Memory B cell (primary cell): ENCODE measurements around the gene COPS7B.

Experiments
- ATAC-seq: fragments of 150-1000 bp; cut with Tn5 transposase; 2 replicates; pipeline ENCODE4 v1.10.0; 2021; ENCODE audit warnings: low read depth, mild to moderate bottlenecking, moderate library complexity
- DNase-seq, 2 donors: peaks; one replicate each; pipeline ENCODE4 v3.0.0; 2022; ENCODE audit warnings: low spot score in 2 of 2
- H3K27ac Mint-ChIP-seq: one replicate; pipeline ENCODE4 v1.8.0; 2022; ENCODE audit warnings: mild to moderate bottlenecking, moderate library complexity, mixed read lengths
- H3K27me3 Mint-ChIP-seq: one replicate; pipeline ENCODE4 v1.8.0; 2022; ENCODE audit warnings: mixed read lengths
- H3K36me3 Mint-ChIP-seq: one replicate; pipeline ENCODE4 v1.8.0; 2022; ENCODE audit warnings: mild to moderate bottlenecking, mixed read lengths
- H3K4me1 Mint-ChIP-seq: one replicate; pipeline ENCODE4 v1.8.0; 2022; ENCODE audit warnings: mixed read lengths
- H3K4me3 Mint-ChIP-seq: one replicate; pipeline ENCODE4 v1.8.0; 2022; ENCODE audit warnings: mild to moderate bottlenecking, moderate library complexity, mixed read lengths
- H3K9me3 Mint-ChIP-seq: one replicate; pipeline ENCODE4 v1.8.0; 2022; ENCODE audit warnings: mixed read lengths

The COPS7B gene

GRCh38 chr2:231769170-231770136 is 16.8 kb upstream of the COPS7B start:
- Mint-ChIP-seq H3K27me3 (no peaks in the 10 kb centered on the region), H3K4me3 (no peak overlapping the region), H3K4me1 (peaks cover 8% of the 10 kb centered on the region), H3K27ac (no peak overlapping the region), H3K9me3 (no peaks in the 10 kb centered on the region), H3K36me3 (peaks cover 2% of the 10 kb centered on the region)
- ATAC-seq (no peak), DNase-seq (no peak)

- H3K9me3 Mint-ChIP-seq = no peaks in the 10 kb centered on the region
- H3K36me3 Mint-ChIP-seq = no peaks in the 10 kb centered on the region
- H3K4me3 Mint-ChIP-seq = peak overlapping the region; percentile 92
- peak overlapping the region; percentile 96 for H3K27ac Mint-ChIP-seq
- ATAC-seq = peak; percentile 16
- H3K4me1 Mint-ChIP-seq = peaks cover 42% of the 10 kb centered on the region
- DNase-seq = no peak
- no peaks in the 10 kb centered on the region for H3K27me3 Mint-ChIP-seq
Measured at GRCh38 chr2:231780123-231780908, 5.9 kb upstream of the COPS7B start.

- Mint-ChIP-seq H3K4me1 (peaks cover 49% of the 10 kb centered on the region), H3K9me3 (no peaks in the 10 kb centered on the region), H3K36me3 (no peaks in the 10 kb centered on the region), H3K27me3 (no peaks in the 10 kb centered on the region), H3K4me3 (peak within 1 kb of the TSS; percentile 92), H3K27ac (peak within 1 kb of the TSS; percentile 96)
- ATAC-seq (peak; percentile 87), DNase-seq (peak; percentile 95 to 97)
Measured at GRCh38 chr2:231780909-231781797, 5.1 kb upstream of the COPS7B start, which contains the start of gene PDE6D. TSS of gene PDE6D (minus strand) at chr2:231781282. CDS start at chr2:231781114, 168 bp downstream.

- ATAC-seq (no peak), DNase-seq (no peak)
- no peaks in the 10 kb centered on the region for H3K36me3 Mint-ChIP-seq
- peaks cover 54% of the 10 kb centered on the region for H3K4me1 Mint-ChIP-seq
- no peaks in the 10 kb centered on the region for H3K27me3 Mint-ChIP-seq
- H3K27ac Mint-ChIP-seq = peak overlapping the region; percentile 96
- H3K9me3 Mint-ChIP-seq = no peaks in the 10 kb centered on the region
- peak overlapping the region; percentile 92 for H3K4me3 Mint-ChIP-seq
Measured at GRCh38 chr2:231781798-231782726, 4.2 kb upstream of the COPS7B start.

DNA sequence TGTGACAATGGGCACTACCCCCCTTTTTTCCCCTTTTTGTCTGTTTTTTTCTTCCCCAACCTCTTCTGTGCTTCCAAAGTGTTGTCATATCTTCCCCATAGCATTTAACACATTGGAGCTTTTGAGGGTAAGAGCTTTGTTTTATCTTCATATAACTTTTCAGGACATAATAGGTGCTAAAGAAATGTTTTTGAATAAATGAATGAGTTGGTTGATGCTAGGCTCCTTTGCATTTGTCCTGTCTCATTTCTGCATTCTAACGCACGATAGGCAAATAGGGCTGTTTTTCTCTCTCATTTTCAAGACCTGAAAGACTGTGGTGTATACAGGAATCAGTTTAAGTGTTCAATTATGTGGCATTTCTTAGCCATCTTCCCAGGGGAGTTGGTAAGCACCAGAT is 832 bp upstream of the COPS7B start:
- DNase-seq (no peak), ATAC-seq (no peak)
- no peaks in the 10 kb centered on the region for H3K9me3 Mint-ChIP-seq
- peaks cover 49% of the 10 kb centered on the region for H3K4me1 Mint-ChIP-seq
- peak overlapping the region; percentile 98 for H3K4me3 Mint-ChIP-seq
- no peaks in the 10 kb centered on the region for H3K27me3 Mint-ChIP-seq
- H3K36me3 Mint-ChIP-seq = peaks cover 5% of the 10 kb centered on the region
- peak overlapping the region; percentile 90 for H3K27ac Mint-ChIP-seq

DNA sequence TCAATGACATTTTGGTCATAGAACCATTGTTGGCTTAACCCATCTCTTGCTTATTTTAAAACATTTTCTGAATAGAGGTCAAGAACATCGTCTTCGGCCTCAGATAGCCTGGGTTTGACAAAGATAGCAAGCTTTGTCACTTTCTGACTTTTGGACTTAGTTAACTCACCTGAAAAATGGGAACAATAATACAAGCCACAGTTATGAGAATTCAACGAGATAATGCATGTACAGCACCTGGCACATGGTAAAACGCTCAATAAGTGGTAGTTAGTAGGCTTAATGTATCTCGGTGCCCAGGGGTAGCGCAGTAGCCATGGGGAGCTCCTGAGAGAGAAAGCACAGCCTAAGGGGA is 446 bp upstream of the COPS7B start:
- peaks cover 49% of the 10 kb centered on the region for H3K4me1 Mint-ChIP-seq
- no peaks in the 10 kb centered on the region for H3K9me3 Mint-ChIP-seq
- ATAC-seq (peak; percentile 2), DNase-seq (no peak)
- H3K27me3 Mint-ChIP-seq = no peaks in the 10 kb centered on the region
- H3K36me3 Mint-ChIP-seq = peaks cover 5% of the 10 kb centered on the region
- peak overlapping the region; percentile 90 for H3K27ac Mint-ChIP-seq
- peak overlapping the region; percentile 98 for H3K4me3 Mint-ChIP-seq

- DNase-seq (no peak), ATAC-seq (no peak)
- Mint-ChIP-seq H3K27ac (peak overlapping the region; percentile 90), H3K9me3 (no peaks in the 10 kb centered on the region), H3K4me3 (peak overlapping the region; percentile 98), H3K36me3 (peaks cover 12% of the 10 kb centered on the region), H3K4me1 (peaks cover 49% of the 10 kb centered on the region), H3K27me3 (no peaks in the 10 kb centered on the region)
Measured at GRCh38 chr2:231786917-231787292, 660 bp downstream of the COPS7B start.

- DNase-seq (no peak), ATAC-seq (no peak)
- H3K36me3 Mint-ChIP-seq = peaks cover 30% of the 10 kb centered on the region
- H3K27me3 Mint-ChIP-seq = no peaks in the 10 kb centered on the region
- H3K4me1 Mint-ChIP-seq = peaks cover 18% of the 10 kb centered on the region
- H3K4me3 Mint-ChIP-seq = no peak overlapping the region
- no peak overlapping the region for H3K27ac Mint-ChIP-seq
- H3K9me3 Mint-ChIP-seq = no peaks in the 10 kb centered on the region
Measured at GRCh38 chr2:231791107-231791506, 4.9 kb downstream of the COPS7B start.

DNA sequence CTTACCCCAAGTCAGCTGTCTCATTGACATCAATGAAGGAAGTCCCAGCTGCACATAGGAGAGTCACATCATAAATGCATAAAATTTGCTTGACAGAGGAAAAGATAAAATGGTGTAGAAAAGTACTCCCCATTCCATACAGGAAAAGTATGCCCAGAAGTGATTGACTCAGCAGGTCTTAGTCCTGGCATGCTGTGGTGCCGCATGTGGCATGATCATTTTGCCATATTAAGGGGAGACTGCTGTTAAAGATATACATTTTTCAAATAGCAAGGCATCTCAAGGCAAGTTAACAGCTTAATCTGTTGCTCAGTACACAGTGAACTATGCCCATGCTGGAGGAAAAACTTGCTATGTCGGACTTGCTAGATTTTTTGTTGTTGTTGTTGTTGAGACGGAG is 8.1 kb downstream of the COPS7B start:
- Mint-ChIP-seq H3K9me3 (no peaks in the 10 kb centered on the region), H3K36me3 (peaks cover 47% of the 10 kb centered on the region), H3K4me3 (no peak overlapping the region), H3K27me3 (no peaks in the 10 kb centered on the region), H3K4me1 (peaks cover 6% of the 10 kb centered on the region), H3K27ac (no peak overlapping the region)
- ATAC-seq (no peak), DNase-seq (no peak)

DNA sequence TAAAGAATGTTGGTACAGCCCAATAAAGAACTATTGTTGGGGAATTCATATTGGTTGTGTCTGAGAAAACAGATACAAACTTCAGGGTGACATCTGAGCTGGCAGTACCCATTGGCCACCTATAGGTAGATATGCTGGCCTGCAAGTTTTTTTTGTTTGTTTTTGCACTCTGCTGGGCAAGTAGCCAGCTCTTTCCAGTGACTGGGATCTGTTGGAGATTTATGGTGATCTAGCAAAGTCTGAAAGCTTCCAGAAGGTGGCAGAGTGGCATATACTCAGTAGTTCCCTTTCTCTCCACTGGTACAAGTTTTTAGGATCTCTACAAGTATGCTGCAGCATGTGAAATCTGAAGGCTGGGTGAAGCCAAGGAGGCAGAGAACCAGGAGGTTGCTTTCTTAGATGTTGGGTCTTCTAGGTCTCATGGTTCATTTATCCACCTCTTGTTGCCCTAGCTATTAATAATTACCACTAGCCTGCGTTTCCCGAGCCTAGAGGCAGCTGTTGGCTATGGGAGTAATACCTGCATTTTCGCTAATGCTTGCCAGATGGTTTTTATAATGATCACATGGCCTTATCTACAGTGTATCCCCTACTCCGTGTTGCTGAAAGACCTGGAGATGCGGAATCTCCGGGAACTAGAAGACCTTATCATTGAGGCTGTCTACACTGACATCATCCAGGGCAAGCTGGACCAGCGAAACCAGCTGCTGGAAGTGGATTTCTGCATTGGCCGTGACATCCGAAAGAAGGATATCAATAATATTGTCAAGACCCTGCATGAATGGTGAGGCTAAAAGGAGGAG is 9.5 kb downstream of the COPS7B start:
- ATAC-seq = no peak
- H3K36me3 Mint-ChIP-seq = peaks cover 52% of the 10 kb centered on the region
- no peak overlapping the region for H3K4me3 Mint-ChIP-seq
- peaks cover 6% of the 10 kb centered on the region for H3K4me1 Mint-ChIP-seq
- H3K9me3 Mint-ChIP-seq = no peaks in the 10 kb centered on the region
- H3K27me3 Mint-ChIP-seq = no peaks in the 10 kb centered on the region
- DNase-seq = no peak
- H3K27ac Mint-ChIP-seq = no peak overlapping the region

DNA sequence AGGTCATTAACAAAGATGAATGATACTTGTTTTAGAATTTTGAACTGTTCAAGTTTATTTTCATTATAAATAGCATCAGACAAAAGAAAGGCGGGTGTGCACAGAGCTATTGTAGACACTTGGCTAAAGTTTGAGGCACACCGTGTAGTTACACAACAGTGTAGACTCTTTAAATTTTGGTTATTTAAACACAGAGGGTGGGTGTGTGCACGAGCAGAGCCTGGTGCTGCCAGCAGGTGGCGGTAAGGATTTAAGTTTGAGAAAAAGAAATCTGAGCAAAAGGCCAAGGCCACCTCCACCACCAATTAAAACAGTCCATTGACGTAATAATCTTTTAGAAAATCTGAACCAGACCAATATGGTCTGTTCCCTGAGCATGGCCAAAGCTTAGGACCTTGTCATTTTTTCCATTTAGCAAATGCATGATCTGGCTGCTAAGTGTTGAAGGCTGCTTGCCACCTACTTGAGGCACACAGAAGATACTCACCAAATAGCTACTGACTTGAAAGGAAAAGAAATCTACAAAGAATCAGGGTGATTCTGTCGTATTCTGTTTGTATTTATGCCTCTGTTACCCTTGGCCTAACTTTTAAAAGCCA is 14.3 kb downstream of the COPS7B start:
- Mint-ChIP-seq H3K36me3 (peaks cover 42% of the 10 kb centered on the region), H3K9me3 (no peaks in the 10 kb centered on the region), H3K4me1 (peaks cover 7% of the 10 kb centered on the region), H3K27me3 (no peaks in the 10 kb centered on the region), H3K4me3 (no peak overlapping the region), H3K27ac (no peak overlapping the region)
- no peak for ATAC-seq
- no peak for DNase-seq
